Stimulated activated CD4-positive, alpha-beta T cell treated with anti-CD3 and anti-CD28 coated beads, Interleukin-15, amount 100 ng/mL, for 48 hours (primary cell): Measurements from ENCODE around the gene MYOF.
A peak's percentile ranks its signal among the peaks of the same experiment; 100 is the strongest.
"Not testable (repeated sequence)": the region's sequence is repeated elsewhere in the genome, so short reads cannot be mapped to it uniquely, and the experiment has no call there.

ENCODE experiments used
- DNase-seq, 2 donors: peaks; one replicate each; pipeline ENCODE4 v3.0.0-alpha.2; 2020; ENCODE audit warnings: low read depth in 2 of 2

The MYOF gene

GRCh38 chr10:93352638-93353383 lies 129.3 kb downstream of the MYOF start:
- no peak for DNase-seq

GRCh38 chr10:93346694-93347093 lies 135.4 kb downstream of the MYOF start:
- DNase-seq: no peak

GRCh38 chr10:93346108-93346507 lies 136.0 kb downstream of the MYOF start:
- DNase-seq: no peak

GRCh38 chr10:93344691-93345090 lies 137.4 kb downstream of the MYOF start:
- DNase-seq: no peak

GRCh38 chr10:93342921-93343320 lies 139.2 kb downstream of the MYOF start:
- no peak for DNase-seq

- no peak for DNase-seq
Observed at GRCh38 chr10:93342366-93342765, 139.8 kb downstream of the MYOF start.

- DNase-seq: no peak
Observed at GRCh38 chr10:93337309-93337721, 144.8 kb downstream of the MYOF start.

GRCh38 chr10:93336678-93337077 lies 145.5 kb downstream of the MYOF start:
- no peak for DNase-seq

- DNase-seq: no peak
Observed at GRCh38 chr10:93336110-93336509, 146.0 kb downstream of the MYOF start.

- DNase-seq: peak in 1 of 2 donors; percentile 11
Observed at GRCh38 chr10:93334901-93335327, 147.2 kb downstream of the MYOF start.

- DNase-seq: no peak
Observed at GRCh38 chr10:93334181-93334580, 148.0 kb downstream of the MYOF start.

GRCh38 chr10:93333278-93333978 lies 148.7 kb downstream of the MYOF start:
- no peak for DNase-seq

GRCh38 chr10:93330824-93331223 lies 151.3 kb downstream of the MYOF start:
- no peak for DNase-seq

GRCh38 chr10:93319896-93320295 lies 162.2 kb downstream of the MYOF start:
- no peak for DNase-seq

GRCh38 chr10:93319096-93319495 lies 163.0 kb downstream of the MYOF start:
- DNase-seq: no peak

GRCh38 chr10:93315246-93315645 lies 166.9 kb downstream of the MYOF start:
- DNase-seq: no peak

- DNase-seq: not testable (repeated sequence)
Observed at GRCh38 chr10:93314656-93315055, 167.5 kb downstream of the MYOF start.

- DNase-seq: no peak
Observed at GRCh38 chr10:93313798-93314197, 168.3 kb downstream of the MYOF start.

GRCh38 chr10:93309062-93309461 lies 173.1 kb downstream of the MYOF start:
- no peak for DNase-seq

- DNase-seq: no peak
Observed at GRCh38 chr10:93305122-93305521, 177.0 kb downstream of the MYOF start.

- no peak for DNase-seq
Observed at GRCh38 chr10:93300981-93301380, 181.2 kb downstream of the MYOF start.

GRCh38 chr10:93300288-93300917 lies 181.7 kb downstream of the MYOF start:
- DNase-seq: no peak
